GM19372 (cell line): ENCODE results near the gene RHEX.

Experiments used
- ATAC-seq: cut with Tn5 transposase; IDR thresholded peaks from one replicate; pipeline ENCODE4 v1.9.1; 2021; ENCODE audit warnings: mild to moderate bottlenecking, low read depth, moderate library complexity; ENCODE audit not compliant: unreplicated experiment

Gene RHEX

DNA sequence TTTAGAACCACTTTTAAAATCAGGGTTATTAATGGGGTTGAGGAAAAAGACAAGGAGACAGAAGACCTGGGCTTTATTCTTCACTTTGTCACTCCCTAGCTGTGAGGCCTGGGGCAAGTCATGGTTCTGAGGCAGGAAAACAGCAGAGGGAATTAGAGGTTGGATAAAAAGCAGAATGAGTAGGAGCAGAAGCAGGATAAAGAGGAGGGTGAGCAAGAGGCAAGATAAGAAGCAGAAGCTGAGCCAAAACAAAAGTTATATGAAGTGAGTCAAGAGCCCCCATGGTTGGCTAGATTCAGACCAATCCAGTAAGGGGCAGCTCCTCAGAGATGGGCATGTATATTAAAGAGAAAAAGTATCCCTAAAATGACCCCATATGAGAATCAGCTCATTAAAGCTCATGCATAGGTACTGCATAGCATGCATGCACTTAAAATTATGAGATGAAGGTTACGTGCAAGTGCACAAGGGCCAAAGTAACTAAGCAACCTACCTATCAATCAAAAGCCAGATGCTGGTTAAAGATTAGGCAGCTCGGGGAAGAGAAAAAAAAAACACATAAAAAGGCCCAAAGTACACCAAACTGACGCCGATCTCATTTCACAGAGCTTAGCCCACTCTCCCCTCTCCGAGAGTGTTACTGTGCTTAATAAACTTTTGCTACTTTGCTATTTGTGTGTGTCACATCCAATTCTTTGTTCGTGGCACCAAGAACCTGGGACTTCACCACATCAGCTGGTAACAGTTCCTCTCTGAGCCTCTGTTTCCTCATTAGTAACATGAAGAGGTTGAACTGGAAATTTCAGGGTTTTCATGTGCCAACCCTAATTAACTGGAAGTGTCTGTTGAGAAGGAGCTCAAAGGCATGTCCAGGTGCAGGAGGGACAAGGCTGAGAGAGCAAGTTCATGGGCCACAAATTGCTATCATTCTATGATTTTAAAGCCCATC is 62.0 kb downstream of the RHEX start:
- no peak for ATAC-seq

DNA sequence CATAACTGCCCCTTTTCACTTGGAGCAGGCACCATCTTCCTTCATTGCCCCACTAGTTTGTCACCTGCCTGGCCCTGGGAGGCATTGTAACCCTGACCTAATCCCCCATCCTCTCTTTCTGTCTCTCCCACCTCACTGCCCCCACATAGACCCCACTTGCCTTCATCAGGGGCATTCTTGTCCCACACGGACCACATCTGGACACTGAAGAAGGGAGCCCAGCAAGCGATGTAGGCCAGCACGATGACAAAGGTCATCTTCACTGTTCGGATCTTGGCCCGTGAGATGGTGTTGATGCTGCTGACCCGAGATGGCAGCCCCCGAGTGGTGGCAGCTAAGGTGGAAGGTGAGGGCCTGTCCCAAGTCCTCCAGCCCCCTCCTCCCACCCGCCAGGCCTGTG is 62.8 kb downstream of the RHEX start:
- no peak for ATAC-seq

DNA sequence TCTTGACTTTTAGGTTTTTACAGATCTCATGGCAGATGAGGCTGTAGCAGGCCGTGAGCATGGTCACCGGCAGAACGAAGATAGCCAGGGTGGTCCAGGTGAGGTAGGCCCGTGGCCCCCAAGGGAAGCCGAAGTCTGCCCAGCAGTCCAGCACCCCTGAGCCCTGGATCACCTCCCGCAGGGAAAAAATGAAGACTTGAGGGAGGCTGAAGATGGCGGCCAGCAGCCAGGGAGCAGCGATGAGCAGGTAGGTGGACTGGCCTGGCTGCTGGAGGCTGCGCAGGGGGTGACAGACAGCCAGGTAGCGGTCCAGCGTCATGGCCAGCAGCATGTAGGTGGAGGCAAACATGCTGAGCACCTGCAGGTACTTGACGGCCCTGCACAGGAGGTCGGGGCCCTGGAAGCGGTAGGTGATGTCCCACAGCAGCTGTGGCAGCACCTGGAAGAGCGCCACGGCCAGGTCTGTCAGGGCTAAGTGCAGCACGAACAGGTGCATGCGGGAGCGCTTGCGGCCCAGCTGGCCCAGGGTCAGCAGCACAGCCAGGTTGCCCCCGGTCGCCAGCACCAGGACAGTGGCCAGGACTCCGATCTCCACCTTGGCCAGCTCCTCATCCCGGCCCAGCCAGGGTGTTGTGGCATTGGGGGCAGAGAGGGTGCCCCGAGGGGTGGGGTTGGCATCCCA is 63.4 kb downstream of the RHEX start:
- ATAC-seq, result no peak

- ATAC-seq, result no peak
Measured at GRCh38 chr1:206116873-206117150, 63.8 kb downstream of the RHEX start.

DNA sequence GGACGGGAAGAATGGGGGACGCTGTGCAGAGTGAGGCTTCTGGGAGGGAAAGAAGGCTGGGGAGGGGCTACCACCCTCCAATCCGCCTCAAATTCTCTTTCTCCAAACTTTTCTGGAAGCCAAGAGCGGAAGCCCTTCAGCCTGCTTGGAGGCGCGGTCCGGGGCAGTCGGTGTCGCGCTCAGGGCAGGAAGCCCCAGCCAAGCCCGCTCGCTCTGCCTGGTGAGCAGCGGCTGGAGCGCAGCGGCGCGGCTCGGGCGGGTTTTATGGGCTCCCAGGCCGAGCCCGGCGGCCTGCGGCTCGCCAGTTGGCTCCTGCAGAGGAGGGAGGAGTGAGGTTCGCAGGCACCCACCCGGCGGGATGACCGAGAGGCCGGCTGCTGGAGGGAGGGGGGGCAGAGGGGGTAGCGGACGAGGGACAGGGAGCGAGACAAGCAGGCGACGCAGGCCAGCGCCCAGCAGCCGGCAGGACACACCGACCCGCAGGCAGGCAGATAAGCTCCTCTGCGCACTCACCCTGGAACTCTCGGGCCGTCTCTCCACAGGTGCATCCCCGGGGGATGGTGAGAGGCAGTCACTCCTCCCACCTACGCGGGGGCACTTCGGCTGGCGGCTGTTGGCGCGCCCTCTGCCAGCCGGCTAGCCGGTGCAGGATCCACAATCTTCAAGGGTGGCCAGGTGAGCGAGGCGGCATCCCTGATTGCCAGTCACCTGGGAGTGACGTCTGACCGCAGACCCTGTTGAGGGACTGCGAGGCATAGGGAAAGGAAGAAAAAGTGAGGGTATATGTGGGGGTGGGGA is 64.4 kb downstream of the RHEX start, which contains the start of gene AVPR1B:
Gene AVPR1B (minus strand): TSS at position 238 of the 798 bp plus-strand sequence. CDS start 498 bp downstream, outside the sequence.
- no peak for ATAC-seq

DNA sequence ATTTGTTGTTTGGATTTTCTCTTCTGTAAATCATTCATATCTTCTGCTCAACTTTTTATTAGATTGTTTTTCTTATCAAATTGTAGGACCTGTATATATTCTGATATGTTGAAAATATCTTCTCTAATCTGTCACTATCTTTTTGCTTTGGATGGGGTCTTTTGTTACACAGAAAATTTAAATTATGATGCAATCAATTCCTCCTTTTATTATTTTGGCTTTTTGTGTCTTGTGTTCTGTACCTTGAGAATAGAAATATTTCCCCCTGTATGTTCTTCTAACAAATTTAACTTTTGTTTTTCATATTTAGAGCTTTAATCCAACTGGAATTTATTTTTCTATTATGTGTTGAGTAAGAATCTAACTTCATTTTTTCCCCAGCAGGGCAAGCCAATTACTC is 67.4 kb downstream of the RHEX start:
- no peak for ATAC-seq

- ATAC-seq, result no peak
Measured at GRCh38 chr1:206121269-206121668, 68.3 kb downstream of the RHEX start.

DNA sequence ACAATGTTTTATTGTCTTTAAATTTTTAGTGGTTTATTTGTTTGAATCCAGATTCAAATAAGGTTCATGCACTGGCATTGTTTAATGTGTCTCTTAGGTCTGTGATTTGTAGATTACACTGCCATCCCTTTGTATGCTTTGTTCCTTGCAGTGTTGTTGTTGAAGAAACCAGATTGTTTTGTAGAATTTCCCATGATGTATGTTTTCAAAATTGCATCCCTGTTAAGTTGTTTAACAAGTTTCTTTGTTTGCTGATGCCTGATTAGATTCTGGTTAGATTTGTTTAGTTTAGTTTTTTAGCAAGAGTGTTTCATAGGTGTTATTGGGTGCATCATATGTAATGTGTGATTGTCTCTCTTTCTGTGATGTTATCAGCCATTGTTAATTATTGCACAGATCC is 69.7 kb downstream of the RHEX start:
- ATAC-seq, result no peak

- no peak for ATAC-seq
Measured at GRCh38 chr1:206125346-206125745, 72.4 kb downstream of the RHEX start.

- no peak for ATAC-seq
Measured at GRCh38 chr1:206127336-206127735, 74.4 kb downstream of the RHEX start.

GRCh38 chr1:206128196-206128595 is 75.2 kb downstream of the RHEX start:
- ATAC-seq, result no peak

GRCh38 chr1:206131037-206131436 is 78.1 kb downstream of the RHEX start:
- ATAC-seq, result no peak

DNA sequence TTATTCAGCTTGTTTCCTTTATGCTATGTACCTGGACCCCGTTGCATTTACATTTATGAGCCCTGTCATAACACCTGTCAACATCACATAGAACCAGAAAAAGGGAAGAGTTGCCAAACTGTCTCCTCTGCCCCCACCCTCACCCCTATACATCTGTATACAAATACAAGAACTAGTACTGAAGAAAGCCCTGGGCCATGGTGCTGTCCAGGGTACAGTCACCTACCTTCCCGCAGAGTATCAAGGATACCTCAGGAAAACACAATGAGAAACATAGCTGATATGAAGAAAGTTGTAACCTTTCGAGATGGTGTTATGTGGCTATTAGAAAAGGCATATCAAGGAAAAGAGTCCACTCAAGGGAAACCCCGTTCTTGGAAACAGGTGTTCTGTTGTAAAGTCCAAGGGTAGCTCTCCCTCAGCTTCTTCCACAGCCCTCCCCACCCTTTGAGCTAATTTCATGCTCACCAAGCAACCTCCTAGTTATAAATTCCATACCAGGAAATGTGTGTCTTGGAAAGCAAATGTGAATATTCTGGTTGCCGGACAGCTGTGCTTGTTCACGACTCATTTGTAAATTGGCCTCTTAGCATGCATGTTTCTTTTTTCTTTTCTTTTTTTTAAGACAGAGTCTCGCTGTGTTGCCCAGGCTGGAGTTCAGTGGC is 80.9 kb downstream of the RHEX start:
- ATAC-seq, result no peak

DNA sequence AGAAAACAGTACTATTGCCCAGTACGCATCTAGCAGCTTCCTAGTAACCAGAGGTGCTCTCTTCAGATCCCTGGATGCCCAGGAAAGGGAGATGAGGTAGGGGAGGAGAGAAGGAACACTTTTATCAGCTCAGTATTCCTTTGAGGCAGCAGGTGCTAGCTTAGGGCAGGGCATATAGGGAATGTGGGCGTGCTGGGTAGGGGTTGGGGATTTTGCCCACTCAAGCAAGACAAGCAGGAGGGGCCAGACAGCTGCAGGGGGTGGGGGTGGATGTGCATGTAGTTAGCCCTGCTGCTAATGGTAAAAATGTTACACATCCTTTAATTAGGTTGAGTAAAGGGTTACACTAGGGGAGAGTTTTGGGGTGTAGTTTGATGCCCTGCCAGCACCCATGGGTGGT is 82.3 kb downstream of the RHEX start:
- ATAC-seq, result no peak

GRCh38 chr1:206136241-206136640 is 83.3 kb downstream of the RHEX start:
- no peak for ATAC-seq

GRCh38 chr1:206142011-206142410 is 89.0 kb downstream of the RHEX start:
- no peak for ATAC-seq

GRCh38 chr1:206142770-206143169 is 89.8 kb downstream of the RHEX start:
- ATAC-seq, result no peak

DNA sequence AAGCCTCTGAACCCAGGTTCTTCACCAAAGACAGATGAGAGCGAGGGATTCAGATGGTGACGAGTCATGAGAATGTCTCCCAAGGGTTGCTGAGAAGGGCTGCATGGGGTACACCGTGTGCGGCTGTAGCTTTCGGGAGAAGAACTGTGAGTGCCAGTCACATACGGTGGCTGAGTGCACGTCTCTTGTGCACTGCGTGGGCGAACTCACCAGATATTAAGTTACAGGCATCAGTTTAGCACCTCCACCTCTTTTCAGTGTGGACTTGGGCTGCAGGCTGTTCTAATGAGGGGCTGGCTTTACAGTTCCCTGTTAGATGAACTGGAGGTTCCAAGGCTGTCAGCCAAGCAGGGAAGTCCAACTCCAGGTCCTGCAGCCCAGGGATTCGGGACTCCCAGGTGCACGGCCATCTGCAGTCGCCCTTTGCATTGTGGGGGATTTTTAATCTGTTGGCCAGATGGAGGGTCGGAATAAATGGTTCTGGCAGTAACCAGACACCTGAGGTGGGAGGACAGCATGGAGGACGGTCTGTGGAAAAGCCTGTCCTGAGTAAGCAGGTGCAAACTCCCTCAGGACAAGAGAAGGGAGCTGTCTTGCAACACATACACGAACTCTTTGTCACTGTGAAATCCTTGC is 90.7 kb downstream of the RHEX start:
- no peak for ATAC-seq

GRCh38 chr1:206144605-206145004 is 91.6 kb downstream of the RHEX start:
- ATAC-seq, result no peak

DNA sequence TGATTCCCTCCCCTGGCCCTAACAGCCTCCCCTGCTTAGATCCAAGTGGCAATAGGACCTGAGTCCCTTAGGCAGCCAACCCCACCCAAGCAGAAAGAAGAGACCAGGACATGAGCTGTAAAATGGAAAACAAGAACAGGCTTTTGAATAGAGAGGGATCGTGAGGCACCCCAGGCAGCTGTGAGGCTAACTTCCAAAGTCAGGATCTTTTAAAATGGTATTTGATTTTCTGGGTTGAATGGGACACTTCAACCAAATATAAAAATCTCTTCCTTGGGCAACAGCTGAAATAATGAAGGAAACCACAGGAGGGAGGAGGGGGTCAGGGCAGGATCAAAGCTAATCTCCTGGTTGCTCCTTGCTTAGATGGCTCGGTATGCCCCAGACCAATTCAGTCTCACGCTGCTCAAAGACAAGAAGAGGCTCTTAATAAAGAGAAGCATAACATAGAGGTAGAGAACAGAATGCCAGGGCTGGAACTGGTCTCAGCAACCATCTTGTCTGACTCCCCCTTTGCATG is 92.9 kb downstream of the RHEX start:
- ATAC-seq, result no peak
